Lower leg skin (tissue), 3 donors: ENCODE measurements around the gene PTPN20.

Experiments used
- CTCF ChIP-seq, 3 donors: fragments of 450-650 bp; IDR thresholded peaks; one replicate each; pipeline ENCODE4 v1.5.1; 2016; ENCODE audit warnings: antibody characterized with exemption in 3 of 3, mild to moderate bottlenecking in 3 of 3, moderate library complexity in 2 of 3
- POLR2A ChIP-seq, 2 donors: fragments of 450-650 bp; IDR thresholded peaks; one replicate each; pipeline ENCODE4 v1.6.1; 2016 to 2017; ENCODE audit warnings: antibody characterized with exemption in 2 of 2, mild to moderate bottlenecking in 1 of 2, moderate library complexity in 1 of 2

GRCh38 chr10:47036771-47037170 is 125.5 kb downstream of the PTPN20 start:
- TF ChIP-seq CTCF (IDR thresholded peaks at IDR 0.05) = no peak
- TF ChIP-seq POLR2A (IDR thresholded peaks at IDR 0.05) = no peak
